ENCODE data around the gene CFAP73. TPM values are rescaled to one million over a fixed set of nuclear protein-coding genes. Genes with fewer than 3 reads are reported as not detected.
A peak's percentile ranks its signal among the peaks of the same experiment; 100 is the strongest.
"Not testable (repeated sequence)": the region's sequence is repeated elsewhere in the genome, so short reads cannot be mapped to it uniquely, and the experiment has no call there.

Gene CFAP73
- total RNA-seq, 2 experiments from 2014 or later: 1.7 to 1.9 TPM

DNA sequence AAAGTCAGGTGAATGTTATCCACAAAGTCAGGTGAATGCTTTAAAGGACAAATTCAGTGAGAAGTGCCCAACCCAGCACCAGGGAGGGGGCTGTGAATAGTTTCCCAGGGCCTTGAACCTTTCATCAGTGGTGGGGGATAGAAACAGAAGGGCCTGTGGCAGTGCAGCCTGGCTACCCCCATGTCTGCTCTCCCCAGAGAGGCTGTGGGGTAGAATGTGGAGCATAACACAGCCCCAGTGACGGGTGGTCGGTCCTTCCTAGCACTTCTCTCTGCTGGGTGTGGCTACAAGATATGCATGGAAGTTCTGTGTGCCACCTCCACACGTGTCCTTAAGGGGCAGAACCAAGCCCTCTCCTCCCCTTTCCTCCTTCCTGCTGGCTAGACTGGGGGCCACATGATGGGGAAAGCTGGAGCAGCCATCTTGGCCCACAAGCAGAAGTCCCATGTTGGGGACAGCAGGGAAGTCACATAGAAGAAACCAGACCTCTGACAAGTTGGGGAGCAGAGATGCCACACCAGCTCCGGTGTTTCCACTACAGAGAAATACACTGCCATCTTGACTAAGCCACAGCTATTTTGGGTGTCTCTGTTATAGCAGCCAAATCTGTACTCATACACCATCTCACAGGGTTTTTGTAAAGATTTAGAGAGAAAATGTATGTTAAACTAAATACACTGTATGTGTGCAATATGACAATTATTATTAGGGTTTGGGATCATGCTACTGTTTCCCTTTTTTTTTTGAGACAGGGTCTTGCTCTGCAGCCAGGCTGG, 53.0 kb downstream of the CFAP73 start:
- CTCF ChIA-PET: no interaction called here
- POLR2A ChIA-PET: interaction anchor here (1.7 kb wide), 1 partner anchor 9 kb away, joined by 5 read pairs; no protein-coding TSS in a partner anchor
- intact Hi-C loops (cut with micrococcal nuclease): no loop called here
- Mint-ChIP-seq H3K4me3 (no peak overlapping the region), H3K4me1 (ENCODE audit: low read depth) (peaks cover 15% of the 10 kb centered on the region), H3K36me3 (ENCODE audit: low read depth) (no peaks in the 10 kb centered on the region), H3K27ac (no peak overlapping the region), H3K27me3 (no peaks in the 10 kb centered on the region), H3K9me3 (peaks cover 4% of the 10 kb centered on the region)
- DNase-seq (no peak), ATAC-seq (no peak)
- TF ChIP-seq, protein P1, sequence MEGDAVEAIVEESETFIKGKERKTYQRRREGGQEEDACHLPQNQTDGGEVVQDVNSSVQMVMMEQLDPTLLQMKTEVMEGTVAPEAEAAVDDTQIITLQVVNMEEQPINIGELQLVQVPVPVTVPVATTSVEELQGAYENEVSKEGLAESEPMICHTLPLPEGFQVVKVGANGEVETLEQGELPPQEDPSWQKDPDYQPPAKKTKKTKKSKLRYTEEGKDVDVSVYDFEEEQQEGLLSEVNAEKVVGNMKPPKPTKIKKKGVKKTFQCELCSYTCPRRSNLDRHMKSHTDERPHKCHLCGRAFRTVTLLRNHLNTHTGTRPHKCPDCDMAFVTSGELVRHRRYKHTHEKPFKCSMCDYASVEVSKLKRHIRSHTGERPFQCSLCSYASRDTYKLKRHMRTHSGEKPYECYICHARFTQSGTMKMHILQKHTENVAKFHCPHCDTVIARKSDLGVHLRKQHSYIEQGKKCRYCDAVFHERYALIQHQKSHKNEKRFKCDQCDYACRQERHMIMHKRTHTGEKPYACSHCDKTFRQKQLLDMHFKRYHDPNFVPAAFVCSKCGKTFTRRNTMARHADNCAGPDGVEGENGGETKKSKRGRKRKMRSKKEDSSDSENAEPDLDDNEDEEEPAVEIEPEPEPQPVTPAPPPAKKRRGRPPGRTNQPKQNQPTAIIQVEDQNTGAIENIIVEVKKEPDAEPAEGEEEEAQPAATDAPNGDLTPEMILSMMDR (IDR thresholded peaks at IDR 0.05): no peak

DNA sequence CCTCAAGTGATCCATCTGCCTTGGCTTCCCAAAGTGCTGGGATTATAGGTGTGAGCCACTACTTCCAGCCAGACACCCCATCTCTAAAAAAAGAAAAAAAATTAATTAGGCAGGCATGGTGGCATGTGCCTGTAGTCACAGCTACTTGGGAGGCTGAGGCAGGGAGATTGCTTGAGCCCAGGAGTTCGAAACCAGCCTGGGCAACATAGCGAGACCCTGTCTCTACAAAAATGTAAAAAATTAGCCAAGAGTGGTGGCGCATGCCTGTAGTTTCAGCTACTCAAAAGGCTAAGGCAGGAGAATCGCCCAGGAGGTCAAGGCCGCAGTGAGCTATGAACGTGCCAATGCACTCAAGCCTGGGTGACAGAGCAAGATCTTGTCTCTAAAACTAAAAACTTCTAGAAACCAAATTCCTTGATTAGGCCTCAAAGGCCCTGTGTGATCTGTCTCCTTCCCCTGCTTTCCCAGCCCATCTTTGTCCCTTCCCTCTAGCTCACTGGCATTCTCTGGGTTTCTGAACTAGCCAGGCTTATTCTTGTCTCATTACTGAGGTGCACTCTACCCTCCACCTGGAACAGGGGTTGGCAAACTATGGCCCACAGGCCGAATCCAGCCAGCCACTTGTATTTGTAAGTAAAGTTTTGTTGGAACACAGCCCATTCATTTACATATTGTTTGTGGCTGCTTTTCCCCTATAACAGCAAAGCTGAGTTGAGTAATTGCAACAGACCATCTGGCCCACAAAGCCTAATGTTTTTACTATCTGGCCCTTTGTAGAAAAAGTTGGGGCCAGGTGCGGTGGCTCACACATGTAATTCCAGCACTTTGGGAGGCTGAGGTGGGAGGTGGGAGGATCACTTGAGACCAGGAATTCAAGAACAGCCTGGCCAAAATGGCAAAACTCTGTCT, 54.6 kb downstream of the CFAP73 start:
- Mint-ChIP-seq H3K36me3 (ENCODE audit: low read depth) (no peaks in the 10 kb centered on the region), H3K9me3 (peaks cover 4% of the 10 kb centered on the region), H3K4me3 (no peak overlapping the region), H3K27me3 (no peaks in the 10 kb centered on the region), H3K27ac (peak overlapping the region; percentile 20), H3K4me1 (ENCODE audit: low read depth) (peaks cover 30% of the 10 kb centered on the region)
- no peak for ATAC-seq
- ChIA-PET POLR2A (interaction anchor here (0.7 to 1.7 kb wide), 2 partner anchors 19 kb away, joined by 3 to 5 read pairs; partner anchors contain the start of genes DDX54 and RITA1), CTCF (interaction anchor here (1.1 to 1.2 kb wide), 2 partner anchors 9 to 29 kb away, joined by 3 to 4 read pairs; no protein-coding TSS in a partner anchor)
- intact Hi-C loops (cut with micrococcal nuclease): no loop called here
- TF ChIP-seq, protein P1 (IDR thresholded peaks at IDR 0.05): no peak
- DNase-seq: no peak

DNA sequence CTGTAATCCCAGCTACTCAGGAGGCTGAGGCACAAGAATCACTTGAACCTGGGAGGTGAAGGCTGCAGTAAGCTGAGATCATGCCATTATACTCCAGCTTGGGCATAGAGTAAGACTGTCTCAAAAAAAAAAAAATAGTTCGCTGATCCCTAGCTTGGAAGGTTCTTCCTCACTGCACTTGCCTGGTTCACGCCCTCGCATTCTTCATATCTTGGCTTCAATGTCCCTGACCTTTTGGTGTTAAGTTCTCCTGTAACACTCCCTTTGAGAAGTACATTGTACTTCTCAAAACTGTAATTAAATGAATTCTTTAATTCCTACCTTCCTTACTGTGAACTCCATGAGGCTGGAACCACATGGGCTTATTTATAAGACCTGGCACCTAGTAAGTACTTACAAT, 55.3 kb downstream of the CFAP73 start:
- ChIA-PET POLR2A (interaction anchor here (1.7 kb wide), 1 partner anchor 20 kb away, joined by 5 read pairs; the partner anchor contains the start of genes DDX54 and RITA1), CTCF (interaction anchor here (1.2 kb wide), 1 partner anchor 30 kb away, joined by 4 read pairs; no protein-coding TSS in a partner anchor)
- Mint-ChIP-seq H3K36me3 (ENCODE audit: low read depth) (no peaks in the 10 kb centered on the region), H3K9me3 (peaks cover 4% of the 10 kb centered on the region), H3K27me3 (no peaks in the 10 kb centered on the region), H3K4me1 (ENCODE audit: low read depth) (peaks cover 34% of the 10 kb centered on the region), H3K27ac (peak overlapping the region; percentile 20), H3K4me3 (no peak overlapping the region)
- intact Hi-C loops (cut with micrococcal nuclease): loop anchor here (5.0 kb wide), 1 partner anchor 57 kb away; no protein-coding TSS in a partner anchor
- no peak for DNase-seq
- TF ChIP-seq, protein P1 (IDR thresholded peaks at IDR 0.05): no peak
- no peak for ATAC-seq

DNA sequence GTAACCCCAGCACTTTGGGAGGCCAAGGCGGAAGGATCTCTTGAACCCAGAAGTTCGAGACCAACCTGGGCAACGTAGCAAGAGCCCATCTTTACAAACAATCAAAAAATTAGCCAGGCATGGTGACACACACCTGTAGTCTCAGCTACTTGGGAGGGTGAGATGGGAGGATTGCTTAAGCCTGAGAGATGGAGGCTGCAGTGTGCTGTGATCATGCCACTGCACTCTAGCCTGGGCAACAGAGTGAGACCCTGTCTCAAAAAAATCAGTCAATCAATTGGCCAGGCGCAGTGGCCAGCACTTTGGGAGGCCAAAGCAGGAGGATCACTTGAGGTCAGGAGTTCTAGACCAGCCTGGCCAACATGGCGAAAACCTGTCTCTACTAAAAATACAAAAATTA, 57.3 kb downstream of the CFAP73 start:
- not testable (repeated sequence) for DNase-seq; ATAC-seq; H3K4me3 Mint-ChIP-seq; H3K27ac Mint-ChIP-seq; H3K9me3 Mint-ChIP-seq; H3K27me3 Mint-ChIP-seq; H3K36me3 Mint-ChIP-seq (ENCODE audit: low read depth)
- intact Hi-C loops (cut with micrococcal nuclease): loop anchor here (5.0 kb wide), 1 partner anchor 55 kb away; no protein-coding TSS in a partner anchor
- H3K4me1 Mint-ChIP-seq (ENCODE audit: low read depth): peaks cover 45% of the 10 kb centered on the region
- POLR2A ChIA-PET: interaction anchor here (2.1 to 2.9 kb wide), 3 partner anchors 15 to 22 kb away, joined by 8 to 21 read pairs (median 8); partner anchors contain the start of genes DDX54, RITA1 and TPCN1
- CTCF ChIA-PET: interaction anchor here (1.3 to 2.0 kb wide), 3 partner anchors 10 to 16 kb away, joined by 4 to 9 read pairs (median 4); no protein-coding TSS in a partner anchor

DNA sequence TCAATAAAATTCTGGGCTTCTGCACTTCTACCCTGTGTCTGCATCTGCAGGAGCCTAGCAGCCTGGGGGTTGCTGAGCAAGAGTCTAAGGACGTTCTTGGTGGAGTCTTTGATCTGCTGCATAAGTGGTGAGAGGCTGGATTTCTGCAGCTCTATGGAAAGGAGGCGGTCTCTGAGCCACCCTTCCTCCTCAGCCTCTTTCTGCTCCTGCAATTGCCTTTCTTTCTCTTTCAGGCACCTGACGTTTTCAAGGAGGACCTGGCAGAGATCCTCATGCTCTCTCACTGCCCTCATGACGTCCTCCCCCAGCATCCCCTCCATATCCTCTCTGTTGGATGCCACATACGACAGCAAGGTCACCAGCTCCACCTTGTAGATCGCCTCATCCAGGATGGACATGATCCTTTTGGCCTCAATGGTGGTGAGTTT, 58.1 kb downstream of the CFAP73 start:
- intact Hi-C loops (cut with micrococcal nuclease): loop anchor here (2.0 to 5.0 kb wide), 2 partner anchors 15 to 55 kb away; no protein-coding TSS in a partner anchor
- H3K27me3 Mint-ChIP-seq: no peaks in the 10 kb centered on the region
- CTCF ChIA-PET: interaction anchor here (1.0 to 2.0 kb wide), 5 partner anchors 11 to 159 kb away, joined by 3 to 9 read pairs (median 4); no protein-coding TSS in a partner anchor
- H3K9me3 Mint-ChIP-seq: peaks cover 4% of the 10 kb centered on the region
- DNase-seq (peak; percentile 41), ATAC-seq (peak; percentile 12)
- H3K36me3 Mint-ChIP-seq (ENCODE audit: low read depth): no peaks in the 10 kb centered on the region
- H3K4me3 Mint-ChIP-seq: peak overlapping the region; percentile 37
- H3K4me1 Mint-ChIP-seq (ENCODE audit: low read depth): peaks cover 45% of the 10 kb centered on the region
- POLR2A ChIA-PET: interaction anchor here (0.6 to 3.4 kb wide), 8 partner anchors 9 to 194 kb away, joined by 3 to 21 read pairs (median 8); partner anchors contain the start of genes DDX54, RITA1 and TPCN1
- peak overlapping the region; percentile 92 for H3K27ac Mint-ChIP-seq
- TF ChIP-seq, protein P1 (IDR thresholded peaks at IDR 0.05): no peak
